HepG2 (cell line): ENCODE measurements around the gene ZDHHC18. TPM values are rescaled to one million over a fixed set of nuclear protein-coding genes. Genes with fewer than 3 reads are reported as not detected.

Source experiments
- FOXK1 ChIP-seq: sonication (generic); formaldehyde crosslinking; IDR thresholded peaks from 2 replicates; pipeline ENCODE4 v1.4.0; 2020; ENCODE audit warnings: low read depth, missing genetic modification reagents, borderline replicate concordance
- FOXO1 ChIP-seq: sonication (generic); formaldehyde crosslinking; IDR thresholded peaks from 2 replicates; pipeline ENCODE4 v1.4.0; 2020; ENCODE audit warnings: missing genetic modification reagents
- FOXP4 ChIP-seq: sonication (generic); formaldehyde crosslinking; IDR thresholded peaks from 2 replicates; pipeline ENCODE4 v1.4.0; 2020; ENCODE audit warnings: missing genetic modification reagents
- FUBP1 ChIP-seq: sonication (generic); formaldehyde crosslinking; IDR thresholded peaks from 2 replicates; pipeline ENCODE4 v1.5.1; 2020; ENCODE audit warnings: missing genetic modification reagents, mild to moderate bottlenecking, borderline replicate concordance
- HMGA1 ChIP-seq: sonication (generic); formaldehyde crosslinking; conservative IDR thresholded peaks from 2 replicates; pipeline ENCODE4 v1.4.0; 2020; ENCODE audit warnings: missing genetic modification reagents
- HOXA3 ChIP-seq: sonication (generic); formaldehyde crosslinking; IDR thresholded peaks from 2 replicates; pipeline ENCODE4 v1.5.0; 2020; ENCODE audit warnings: missing genetic modification reagents
- MAF1 ChIP-seq: sonication (generic); formaldehyde crosslinking; IDR thresholded peaks from 2 replicates; pipeline ENCODE4 v1.5.0; 2020; ENCODE audit warnings: missing genetic modification reagents, borderline replicate concordance
- MAZ ChIP-seq, 2 experiments: sonication (generic) in 1 of 2; formaldehyde crosslinking in 1 of 2; IDR thresholded peaks; 2 replicates each; pipeline versions ENCODE4 v1.5.0 to v1.6.1; 2012 to 2020; ENCODE audit warnings: low read depth in 2 of 2, mild to moderate bottlenecking in 2 of 2, borderline replicate concordance in 1 of 2, improper control_type of control experiment in 1 of 2, low read length in 1 of 2, missing genetic modification reagents in 1 of 2, moderate library complexity in 1 of 2
- MED1 ChIP-seq: sonication (generic); formaldehyde crosslinking; IDR thresholded peaks from 2 replicates; pipeline ENCODE4 v1.4.0; 2020; ENCODE audit warnings: missing genetic modification reagents
- NONO ChIP-seq, 2 experiments: fragments of 450-650 bp in 1 of 2; sonication (generic) in 1 of 2; formaldehyde crosslinking in 1 of 2; IDR thresholded peaks in 1 of 2; conservative IDR thresholded peaks in 1 of 2; 2 replicates each; pipeline versions ENCODE4 v1.6.1 to v1.8.0; 2017 to 2022; ENCODE audit warnings: mild to moderate bottlenecking in 1 of 2, missing genetic modification reagents in 1 of 2, moderate library complexity in 1 of 2
- NR2C2 ChIP-seq: sonication (generic); formaldehyde crosslinking; IDR thresholded peaks from 2 replicates; pipeline ENCODE4 v1.4.0; 2020; ENCODE audit warnings: missing genetic modification reagents, mild to moderate bottlenecking, moderate library complexity, borderline replicate concordance
- TOPORS ChIP-seq: sonication (generic); formaldehyde crosslinking; IDR thresholded peaks from 2 replicates; pipeline ENCODE4 v1.8.0; 2023; ENCODE audit warnings: mild to moderate bottlenecking, missing genetic modification reagents
- TRIM22 ChIP-seq: fragments of 450-650 bp; IDR thresholded peaks from 2 replicates; pipeline ENCODE4 v1.6.1; 2017
- ZNF326 ChIP-seq: sonication (generic); formaldehyde crosslinking; IDR thresholded peaks from 2 replicates; pipeline ENCODE4 v1.4.0; 2020; ENCODE audit warnings: missing genetic modification reagents, borderline replicate concordance
- ZNF530 ChIP-seq: sonication (generic); formaldehyde crosslinking; IDR thresholded peaks from 2 replicates; pipeline ENCODE4 v1.5.0; 2020; ENCODE audit warnings: low read depth, mild to moderate bottlenecking, missing genetic modification reagents
- ZNF687 ChIP-seq: sonication (generic); formaldehyde crosslinking; IDR thresholded peaks from 2 replicates; pipeline ENCODE4 v1.5.1; 2020; ENCODE audit warnings: mild to moderate bottlenecking, missing genetic modification reagents, moderate library complexity
- polyA plus RNA-seq, 8 experiments: library from polyadenylated mRNA; depleted of rRNA in 3 of 8; stranded (reverse) in 7 of 8; unstranded in 1 of 8; fragments of >200 nt; fragmentation: Illumina TruSeq in 4 of 8; extraction: Trizol in 4 of 8; gene quantifications; 2 replicates each; pipeline versions ENCODE4 v1.2.1 to v1.2.3, GENCODE V29; 2011 to 2016; ENCODE audit warnings: low read depth in 4 of 8, missing spikeins in 1 of 8, mixed read lengths in 1 of 8; ENCODE audit not compliant: insufficient read depth in 1 of 8
- total RNA-seq, 5 experiments: library from RNA; depleted of rRNA; stranded (reverse); fragments of >200 nt; fragmentation: Illumina TruSeq; extraction: Trizol; gene quantifications; 2 replicates each; pipeline ENCODE4 v1.2.3, GENCODE V29; 2016; ENCODE audit warnings: low read depth in 1 of 5

The ZDHHC18 gene
- total and polyA plus RNA-seq, 2 of the 13 experiments (the other 11 are each of a cell fraction or from before 2014, with no cell fraction given): 13.2 to 35.3 TPM

- TF ChIP-seq FUBP1 (CRISPR knock-in tag): no peak
- no peak for TF ChIP-seq NONO (IDR thresholded peaks at IDR 0.05)
- TF ChIP-seq NONO (CRISPR knock-in tag; conservative IDR thresholded peaks at IDR 0.05): no peak
- peak; percentile 94 for TF ChIP-seq ZNF687 (CRISPR knock-in tag)
- TF ChIP-seq ZNF326 (CRISPR knock-in tag): no peak
- no peak for TF ChIP-seq HMGA1 (CRISPR knock-in tag)
- no peak for TF ChIP-seq TOPORS
- TF ChIP-seq MAF1: no peak
- peak; percentile 62 for TF ChIP-seq MED1 (CRISPR knock-in tag)
- no peak for TF ChIP-seq TRIM22
- TF ChIP-seq FOXO1: peak; percentile 73
- peak; percentile 82 for TF ChIP-seq HOXA3
- peak; percentile 46; the same call in 1 of the 2 replicates for TF ChIP-seq FOXK1 (CRISPR knock-in tag)
- TF ChIP-seq ZNF530 (CRISPR knock-in tag): no peak
- TF ChIP-seq MAZ (IDR thresholded peaks at IDR 0.05; ENCODE audit: borderline replicate concordance, low read depth, low read length): no peak
- 0 out of 2 replicates have a peak, but pooled peaks have one; percentile 41 for TF ChIP-seq MAZ (CRISPR knock-in tag; IDR thresholded peaks at IDR 0.05; ENCODE audit: low read depth)
- TF ChIP-seq NR2C2: 0 out of 2 replicates have a peak, but pooled peaks have one; percentile 50
- peak; percentile 61; the same call in 1 of the 2 replicates for TF ChIP-seq FOXP4 (CRISPR knock-in tag)
Observed at GRCh38 chr1:26838474-26839338, 12.2 kb downstream of the ZDHHC18 start (continued).
